Measurements from ENCODE around the gene CST9. TPM values are rescaled to one million over a fixed set of nuclear protein-coding genes. Genes with fewer than 3 reads are reported as not detected.

Gene CST9
- total and polyA plus RNA-seq, 2 of the 13 experiments (the other 11 are each of a cell fraction or from before 2014, with no cell fraction given), result 0.07 TPM; not detected in 1

DNA sequence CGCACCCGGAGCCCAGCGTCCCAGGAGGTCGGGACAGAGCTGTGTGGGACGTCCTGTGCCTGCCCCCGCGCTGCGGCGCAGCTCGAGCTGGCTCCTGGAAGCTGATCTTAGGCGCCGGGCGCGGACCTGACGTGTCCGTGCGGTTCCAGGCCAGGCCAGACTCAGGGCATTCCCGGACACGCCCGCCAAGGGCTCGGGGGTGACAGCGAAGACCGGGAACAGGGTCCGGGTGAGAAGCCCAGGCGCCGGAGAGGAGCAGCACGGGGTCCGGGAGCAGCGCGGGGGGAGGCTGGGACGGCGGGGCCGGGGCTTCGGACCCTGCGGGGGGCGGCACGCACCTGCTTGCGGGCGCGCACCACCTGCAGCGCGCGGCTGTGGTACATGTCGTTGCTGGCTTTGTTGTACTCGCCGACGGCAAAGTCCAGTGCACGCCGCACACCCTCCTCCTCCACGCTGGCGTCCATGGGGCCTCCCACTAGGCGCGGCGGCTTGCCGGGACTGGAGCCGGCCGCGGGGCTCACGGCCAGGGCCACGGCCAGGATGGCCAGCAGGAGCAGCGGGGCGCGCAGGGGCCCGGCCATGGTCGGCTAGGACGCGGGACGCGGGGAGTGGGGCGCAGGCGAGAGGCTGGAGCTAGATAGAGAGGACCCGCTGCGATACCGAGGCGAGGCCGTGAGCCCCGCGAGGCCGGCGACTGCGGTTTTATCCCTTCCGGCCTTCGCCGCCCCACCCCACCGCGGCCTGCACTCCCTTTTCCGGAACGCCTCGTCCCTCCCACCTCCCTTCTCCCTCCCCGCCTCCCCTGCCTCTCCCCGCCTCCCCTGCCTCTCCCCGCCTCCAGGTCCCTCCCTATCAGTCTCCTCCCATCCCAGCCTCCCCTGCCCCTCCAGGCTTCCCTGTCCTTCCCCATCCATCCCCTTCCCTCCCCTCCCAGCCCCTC is 31.8 kb upstream of the CST9 start, which contains the start of gene CST3 (continued):
- TF ChIP-seq, protein P1, sequence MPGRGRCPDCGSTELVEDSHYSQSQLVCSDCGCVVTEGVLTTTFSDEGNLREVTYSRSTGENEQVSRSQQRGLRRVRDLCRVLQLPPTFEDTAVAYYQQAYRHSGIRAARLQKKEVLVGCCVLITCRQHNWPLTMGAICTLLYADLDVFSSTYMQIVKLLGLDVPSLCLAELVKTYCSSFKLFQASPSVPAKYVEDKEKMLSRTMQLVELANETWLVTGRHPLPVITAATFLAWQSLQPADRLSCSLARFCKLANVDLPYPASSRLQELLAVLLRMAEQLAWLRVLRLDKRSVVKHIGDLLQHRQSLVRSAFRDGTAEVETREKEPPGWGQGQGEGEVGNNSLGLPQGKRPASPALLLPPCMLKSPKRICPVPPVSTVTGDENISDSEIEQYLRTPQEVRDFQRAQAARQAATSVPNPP (CRISPR knock-in tag; IDR thresholded peaks at IDR 0.05), result peak; percentile 86
- TF ChIP-seq ZNF589 (CRISPR knock-in tag; conservative IDR thresholded peaks at IDR 0.05), result peak; percentile 90
- TF ChIP-seq, protein P2, sequence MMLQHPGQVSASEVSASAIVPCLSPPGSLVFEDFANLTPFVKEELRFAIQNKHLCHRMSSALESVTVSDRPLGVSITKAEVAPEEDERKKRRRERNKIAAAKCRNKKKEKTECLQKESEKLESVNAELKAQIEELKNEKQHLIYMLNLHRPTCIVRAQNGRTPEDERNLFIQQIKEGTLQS (CRISPR knock-in tag; IDR thresholded peaks at IDR 0.05), result peak; percentile 72
- TF ChIP-seq MED13 (CRISPR knock-in tag; IDR thresholded peaks at IDR 0.05), result peak; percentile 95
- TF ChIP-seq, protein P3, sequence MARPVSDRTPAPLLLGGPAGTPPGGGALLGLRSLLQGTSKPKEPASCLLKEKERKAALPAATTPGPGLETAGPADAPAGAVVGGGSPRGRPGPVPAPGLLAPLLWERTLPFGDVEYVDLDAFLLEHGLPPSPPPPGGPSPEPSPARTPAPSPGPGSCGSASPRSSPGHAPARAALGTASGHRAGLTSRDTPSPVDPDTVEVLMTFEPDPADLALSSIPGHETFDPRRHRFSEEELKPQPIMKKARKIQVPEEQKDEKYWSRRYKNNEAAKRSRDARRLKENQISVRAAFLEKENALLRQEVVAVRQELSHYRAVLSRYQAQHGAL (CRISPR knock-in tag; IDR thresholded peaks at IDR 0.05; ENCODE audit: not compliant biosample characterization), result peak; percentile 69
- TF ChIP-seq EEA1 (CRISPR knock-in tag; IDR thresholded peaks at IDR 0.05; ENCODE audit: borderline replicate concordance), result peak; percentile 95; the same call in 1 of the 2 replicates
- TF ChIP-seq ZNF552 (CRISPR knock-in tag; IDR thresholded peaks at IDR 0.05; ENCODE audit: borderline replicate concordance), result no peak
- TF ChIP-seq, protein P4, sequence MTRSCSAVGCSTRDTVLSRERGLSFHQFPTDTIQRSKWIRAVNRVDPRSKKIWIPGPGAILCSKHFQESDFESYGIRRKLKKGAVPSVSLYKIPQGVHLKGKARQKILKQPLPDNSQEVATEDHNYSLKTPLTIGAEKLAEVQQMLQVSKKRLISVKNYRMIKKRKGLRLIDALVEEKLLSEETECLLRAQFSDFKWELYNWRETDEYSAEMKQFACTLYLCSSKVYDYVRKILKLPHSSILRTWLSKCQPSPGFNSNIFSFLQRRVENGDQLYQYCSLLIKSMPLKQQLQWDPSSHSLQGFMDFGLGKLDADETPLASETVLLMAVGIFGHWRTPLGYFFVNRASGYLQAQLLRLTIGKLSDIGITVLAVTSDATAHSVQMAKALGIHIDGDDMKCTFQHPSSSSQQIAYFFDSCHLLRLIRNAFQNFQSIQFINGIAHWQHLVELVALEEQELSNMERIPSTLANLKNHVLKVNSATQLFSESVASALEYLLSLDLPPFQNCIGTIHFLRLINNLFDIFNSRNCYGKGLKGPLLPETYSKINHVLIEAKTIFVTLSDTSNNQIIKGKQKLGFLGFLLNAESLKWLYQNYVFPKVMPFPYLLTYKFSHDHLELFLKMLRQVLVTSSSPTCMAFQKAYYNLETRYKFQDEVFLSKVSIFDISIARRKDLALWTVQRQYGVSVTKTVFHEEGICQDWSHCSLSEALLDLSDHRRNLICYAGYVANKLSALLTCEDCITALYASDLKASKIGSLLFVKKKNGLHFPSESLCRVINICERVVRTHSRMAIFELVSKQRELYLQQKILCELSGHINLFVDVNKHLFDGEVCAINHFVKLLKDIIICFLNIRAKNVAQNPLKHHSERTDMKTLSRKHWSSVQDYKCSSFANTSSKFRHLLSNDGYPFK (CRISPR knock-in tag; IDR thresholded peaks at IDR 0.05; ENCODE audit: borderline replicate concordance), result no peak
- TF ChIP-seq, protein P5, sequence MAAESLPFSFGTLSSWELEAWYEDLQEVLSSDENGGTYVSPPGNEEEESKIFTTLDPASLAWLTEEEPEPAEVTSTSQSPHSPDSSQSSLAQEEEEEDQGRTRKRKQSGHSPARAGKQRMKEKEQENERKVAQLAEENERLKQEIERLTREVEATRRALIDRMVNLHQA (CRISPR knock-in tag; IDR thresholded peaks at IDR 0.05), result no peak
- no peak for TF ChIP-seq TRIM24 (CRISPR knock-in tag; IDR thresholded peaks at IDR 0.05)
- peak; percentile 96 for TF ChIP-seq ZNF891 (CRISPR knock-in tag; IDR thresholded peaks at IDR 0.05)
- peak; percentile 21; the same call in 1 of the 2 replicates for TF ChIP-seq HDAC2 (CRISPR knock-in tag; IDR thresholded peaks at IDR 0.05)
- TF ChIP-seq ZNF367 (CRISPR knock-in tag; IDR thresholded peaks at IDR 0.05; ENCODE audit: borderline replicate concordance), result peak; percentile 90; the same call in 1 of the 2 replicates
- TF ChIP-seq, protein P6, sequence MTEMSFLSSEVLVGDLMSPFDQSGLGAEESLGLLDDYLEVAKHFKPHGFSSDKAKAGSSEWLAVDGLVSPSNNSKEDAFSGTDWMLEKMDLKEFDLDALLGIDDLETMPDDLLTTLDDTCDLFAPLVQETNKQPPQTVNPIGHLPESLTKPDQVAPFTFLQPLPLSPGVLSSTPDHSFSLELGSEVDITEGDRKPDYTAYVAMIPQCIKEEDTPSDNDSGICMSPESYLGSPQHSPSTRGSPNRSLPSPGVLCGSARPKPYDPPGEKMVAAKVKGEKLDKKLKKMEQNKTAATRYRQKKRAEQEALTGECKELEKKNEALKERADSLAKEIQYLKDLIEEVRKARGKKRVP (CRISPR knock-in tag; IDR thresholded peaks at IDR 0.05), result peak in 1 of 2 experiments; percentile 79; a peak in 2 of 4 replicates
- peak; percentile 56; the same call in 1 of the 2 replicates for TF ChIP-seq HIVEP1 (CRISPR knock-in tag; IDR thresholded peaks at IDR 0.05)
- TF ChIP-seq ZNF44 (CRISPR knock-in tag; IDR thresholded peaks at IDR 0.05), result 0 out of 2 replicates have a peak, but pooled peaks have one; percentile 14
- no peak for TF ChIP-seq ZNF12 (CRISPR knock-in tag; IDR thresholded peaks at IDR 0.05)
- peak; percentile 95 for TF ChIP-seq CBFB (CRISPR knock-in tag; IDR thresholded peaks at IDR 0.05)
- TF ChIP-seq ZNF746 (CRISPR knock-in tag; IDR thresholded peaks at IDR 0.05), result peak; percentile 96; the same call in 1 of the 2 replicates
- peak; percentile 75; the same call in 1 of the 2 replicates for TF ChIP-seq ZNF337 (CRISPR knock-in tag; IDR thresholded peaks at IDR 0.05; ENCODE audit: borderline replicate concordance, low read depth)

Measured in HepG2 (cell line).